Measurements from ENCODE around the gene ZNF785.

ZNF785 gene

GRCh38 chr16:30541502-30542329 is 43.8 kb downstream of the ZNF785 start:
- TF ChIP-seq GATA2 (IDR thresholded peaks at IDR 0.05; ENCODE audit: low read depth, low read length) = no peak
- no peak for TF ChIP-seq GATA3 (IDR thresholded peaks at IDR 0.05; ENCODE audit: low read depth, low read length)

GRCh38 chr16:30539000-30539964 is 46.2 kb downstream of the ZNF785 start:
- TF ChIP-seq GATA3 (IDR thresholded peaks at IDR 0.05; ENCODE audit: low read depth, low read length) = no peak
- TF ChIP-seq GATA2 (IDR thresholded peaks at IDR 0.05; ENCODE audit: low read depth, low read length) = no peak

DNA sequence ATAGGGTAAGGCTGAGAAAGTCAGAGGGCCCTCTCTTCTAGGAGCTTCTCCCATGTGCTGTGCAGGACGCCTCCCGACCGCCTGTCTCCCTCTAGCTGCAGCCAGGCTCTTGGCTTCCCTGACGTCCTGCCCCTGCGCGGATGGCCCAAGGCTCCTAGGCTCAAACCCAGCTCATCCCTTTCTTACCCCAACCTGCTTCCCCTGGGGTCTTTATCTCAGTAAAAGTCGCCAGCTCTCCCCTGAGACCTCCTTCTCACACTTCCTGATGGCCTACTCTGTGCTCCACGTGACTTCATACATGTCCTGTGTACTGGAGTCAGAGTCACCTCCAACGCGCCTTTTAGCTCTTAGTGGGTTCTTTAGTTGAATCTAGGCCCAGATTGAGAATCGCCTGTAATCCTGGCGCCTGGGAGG is 49.7 kb downstream of the ZNF785 start:
- TF ChIP-seq GATA3 (IDR thresholded peaks at IDR 0.05; ENCODE audit: low read depth, low read length) = no peak
- no peak; the same call in 1 of the 2 replicates for TF ChIP-seq GATA2 (IDR thresholded peaks at IDR 0.05; ENCODE audit: low read depth, low read length)

DNA sequence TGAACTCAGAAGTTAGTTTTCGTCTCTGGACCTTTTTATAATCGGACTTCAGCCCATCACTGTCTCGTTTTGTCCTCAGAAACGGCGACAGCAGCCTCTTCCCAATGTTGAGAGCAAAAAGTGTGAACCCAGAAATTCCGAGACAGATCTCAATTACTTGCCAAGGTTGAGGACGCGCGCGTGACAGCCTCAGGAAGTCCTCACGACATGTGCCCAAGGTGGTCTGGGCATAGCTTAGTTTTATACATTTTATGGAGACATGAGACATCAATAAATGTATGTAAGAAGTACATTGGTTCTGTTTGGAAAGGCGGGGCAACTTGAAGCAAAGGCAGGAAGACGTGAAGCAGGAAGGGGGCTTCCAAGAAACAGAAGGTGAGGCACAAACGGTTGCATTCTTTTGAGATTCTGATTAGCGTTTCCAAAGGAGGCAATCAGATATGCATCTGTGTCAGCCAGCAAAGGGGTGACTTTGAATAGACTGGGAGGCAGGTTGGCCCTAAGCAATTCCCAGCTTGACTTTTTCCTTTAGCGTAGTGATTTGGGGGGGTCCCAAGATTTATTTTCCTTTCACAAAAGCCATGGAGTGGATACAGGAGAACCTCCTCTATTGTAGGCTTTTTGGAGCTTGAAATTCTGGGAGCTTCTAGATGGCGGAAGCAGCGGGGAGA is 50.3 kb downstream of the ZNF785 start:
- no peak for TF ChIP-seq GATA3 (IDR thresholded peaks at IDR 0.05; ENCODE audit: low read depth, low read length)
- TF ChIP-seq GATA2 (IDR thresholded peaks at IDR 0.05; ENCODE audit: low read depth, low read length) = no peak

GRCh38 chr16:30534368-30535105 is 51.0 kb downstream of the ZNF785 start, which contains the start of gene ZNF747:
Gene ZNF747 (minus strand): TSS chr16:30534858. CDS start chr16:30534679, 179 bp downstream.
- TF ChIP-seq GATA3 (IDR thresholded peaks at IDR 0.05; ENCODE audit: low read depth, low read length) = no peak
- TF ChIP-seq GATA2 (IDR thresholded peaks at IDR 0.05; ENCODE audit: low read depth, low read length) = no peak

- TF ChIP-seq GATA2 (IDR thresholded peaks at IDR 0.05; ENCODE audit: low read depth, low read length) = no peak
- no peak for TF ChIP-seq GATA3 (IDR thresholded peaks at IDR 0.05; ENCODE audit: low read depth, low read length)
Observed at GRCh38 chr16:30533748-30534367, 51.6 kb downstream of the ZNF785 start.

DNA sequence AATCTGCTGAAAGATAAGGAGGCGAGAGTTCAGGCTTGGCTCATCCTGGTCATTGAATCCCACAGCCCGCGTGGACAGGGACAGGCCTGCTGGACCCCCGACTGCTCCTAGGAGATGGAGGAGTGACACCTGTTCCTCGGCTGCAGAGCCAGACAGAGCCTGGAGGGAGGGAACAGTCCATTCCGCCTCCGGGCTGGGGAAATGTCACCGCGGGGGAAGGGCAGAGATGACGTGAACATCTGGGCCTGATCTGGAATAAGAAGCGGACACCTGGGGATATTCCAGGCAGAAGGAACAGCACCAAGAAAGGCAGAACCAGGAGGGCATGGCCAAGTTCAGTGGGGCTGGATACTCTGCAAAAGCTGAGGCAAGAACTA is 52.4 kb downstream of the ZNF785 start:
- TF ChIP-seq GATA3 (IDR thresholded peaks at IDR 0.05; ENCODE audit: low read depth, low read length) = no peak
- TF ChIP-seq GATA2 (IDR thresholded peaks at IDR 0.05; ENCODE audit: low read depth, low read length) = no peak

GRCh38 chr16:30532285-30533145 is 53.0 kb downstream of the ZNF785 start:
- no peak for TF ChIP-seq GATA3 (IDR thresholded peaks at IDR 0.05; ENCODE audit: low read depth, low read length)
- TF ChIP-seq GATA2 (IDR thresholded peaks at IDR 0.05; ENCODE audit: low read depth, low read length) = no peak

All from SH-SY5Y (cell line).